UCSD-AML1 (cell line): ENCODE data around the gene PTPRE.

Source experiments
- DNase-seq: peaks from one replicate; lab custom pipeline; 2025; ENCODE audit not compliant: unreplicated experiment; lab: John Stamatoyannopoulos, UW

Gene PTPRE

GRCh38 chr10:127997937-127998336 is 91.0 kb downstream of the PTPRE start:
- no peak for DNase-seq

- no peak for DNase-seq
Measured at GRCh38 chr10:127998501-127999144, 91.7 kb downstream of the PTPRE start.

- DNase-seq, result no peak
Measured at GRCh38 chr10:127999297-128000129, 92.6 kb downstream of the PTPRE start.

- no peak for DNase-seq
Measured at GRCh38 chr10:128000471-128001362, 93.8 kb downstream of the PTPRE start.

GRCh38 chr10:128001363-128001745 is 94.5 kb downstream of the PTPRE start:
- no peak for DNase-seq

GRCh38 chr10:128001849-128002248 is 94.9 kb downstream of the PTPRE start:
- no peak for DNase-seq

- DNase-seq, result no peak
Measured at GRCh38 chr10:128003521-128003920, 96.6 kb downstream of the PTPRE start.

GRCh38 chr10:128005858-128006257 is 99.0 kb downstream of the PTPRE start:
- no peak for DNase-seq

GRCh38 chr10:128007056-128007455 is 100.2 kb downstream of the PTPRE start:
- no peak for DNase-seq

GRCh38 chr10:128007971-128008370 is 101.1 kb downstream of the PTPRE start:
- no peak for DNase-seq

- no peak for DNase-seq
Measured at GRCh38 chr10:128008521-128009250, 101.8 kb downstream of the PTPRE start.

GRCh38 chr10:128009372-128010126 is 102.6 kb downstream of the PTPRE start:
- DNase-seq, result no peak

GRCh38 chr10:128011059-128011979 is 104.4 kb downstream of the PTPRE start:
- peak; percentile 74 for DNase-seq

GRCh38 chr10:128013626-128014025 is 106.7 kb downstream of the PTPRE start:
- no peak for DNase-seq

GRCh38 chr10:128014236-128014635 is 107.3 kb downstream of the PTPRE start:
- DNase-seq, result no peak

- no peak for DNase-seq
Measured at GRCh38 chr10:128016423-128017060, 109.6 kb downstream of the PTPRE start.

GRCh38 chr10:128017822-128018221 is 110.9 kb downstream of the PTPRE start:
- no peak for DNase-seq

- DNase-seq, result no peak
Measured at GRCh38 chr10:128018236-128018635, 111.3 kb downstream of the PTPRE start.

GRCh38 chr10:128018691-128019090 is 111.8 kb downstream of the PTPRE start:
- no peak for DNase-seq
